H1 (cell line): ENCODE data around the gene TAGLN2. TPM values are rescaled to one million over a fixed set of nuclear protein-coding genes. Genes with fewer than 3 reads are reported as not detected.

Experiments
- BCL11A ChIP-seq, 2 experiments: IDR thresholded peaks; one replicate each; pipeline ENCODE4 v1.6.1; 2011; ENCODE audit warnings: low read depth in 2 of 2, low read length in 2 of 2, mild to moderate bottlenecking in 2 of 2
- POU5F1 ChIP-seq: IDR thresholded peaks from 2 replicates; pipeline ENCODE4 v1.6.1; 2011; ENCODE audit warnings: low read depth, mild to moderate bottlenecking, low read length, moderate library complexity
- polyA plus RNA-seq, 7 experiments: library from polyadenylated mRNA; depleted of rRNA in 3 of 7; stranded (reverse) in 5 of 7; unstranded in 2 of 7; fragments of >200 nt in 5 of 7; fragments of 200-250 nt in 2 of 7; gene quantifications; 1 replicate in 5 of 7; 2 replicates in 1 of 7; 4 replicates in 1 of 7; pipeline versions ENCODE4 v1.2.1 to v1.2.3, GENCODE V29; 2011 to 2013; ENCODE audit warnings: missing spikeins in 2 of 7, mixed read lengths in 2 of 7
- total RNA-seq: library from RNA; stranded (reverse); fragmentation: NEBNext Ultra II Directional; extraction: Animal tissue kit (Norgen Biotek cat#: 25700); gene quantifications from 2 replicates; pipeline ENCODE4 v1.2.1, GENCODE V29; 2021

TAGLN2 gene
- total and polyA plus RNA-seq, 2 of the 8 experiments (the other 6 are each of a cell fraction or from before 2014, with no cell fraction given): 93.0 to 114 TPM

- TF ChIP-seq BCL11A (IDR thresholded peaks at IDR 0.05; ENCODE audit: low read depth in 2 of 2, low read length in 2 of 2) (no peak), POU5F1 (no peak)
These were observed 35.5 kb upstream of the TAGLN2 start (continued) for GRCh38 chr1:159960721-159961381.
